Caco-2 (cell line): ENCODE measurements around the gene FOXO1. TPM values are rescaled to one million over a fixed set of nuclear protein-coding genes. Genes with fewer than 3 reads are reported as not detected.

Experiments
- BruUV-seq: library from RNA; stranded (reverse); fragments of 400-500 nt; replicated peaks from 2 replicates; lab custom pipeline; 2021; lab: Mats Ljungman, UMichigan
- CTCF ChIA-PET: fragments of 300-600 bp; sonication (Branson Sonifier 250); formaldehyde crosslinking; loops from one replicate; lab custom pipeline; 2022; ENCODE audit warnings: antibody characterized with exemption; lab: Charles Lee
- POLR2A ChIA-PET: fragments of 300-600 bp; sonication (Branson Sonifier 250); formaldehyde crosslinking; loops from one replicate; lab custom pipeline; 2022; ENCODE audit warnings: antibody characterized with exemption; lab: Charles Lee
- DNase-seq, 2 experiments: peaks; one replicate each; pipeline versions ENCODE4 v3.0.0 to v3.0.0-alpha.2; 2020 to 2022
- H3K27me3 ChIP-seq: replicated peaks from 2 replicates; pipeline ENCODE4 v1.6.0; 2011; ENCODE audit warnings: low read length; ENCODE audit not compliant: control insufficient read depth, insufficient read depth
- H3K36me3 ChIP-seq: 2 replicates; pipeline ENCODE4 v1.5.1; 2011; ENCODE audit warnings: low read length; ENCODE audit not compliant: control insufficient read depth, insufficient read depth
- H3K4me1 ChIP-seq: fragments of 250-450 bp; sonication (Bioruptor Pico); 2 replicates; pipeline ENCODE4 v1.5.1; 2020; ENCODE audit warnings: mild to moderate bottlenecking
- H3K4me3 ChIP-seq: 2 replicates; pipeline ENCODE4 v1.5.1; 2011; ENCODE audit warnings: low read depth, mild to moderate bottlenecking, control low read depth, low read length
- H3K9me3 ChIP-seq: fragments of 250-450 bp; sonication (Bioruptor Pico); 2 replicates; pipeline ENCODE4 v1.5.1; 2020; ENCODE audit warnings: mild to moderate bottlenecking, moderate library complexity
- H3K27ac Mint-ChIP-seq: one replicate; pipeline ENCODE4 v1.8.0; 2022; ENCODE audit warnings: mixed read lengths; ENCODE audit not compliant: unreplicated experiment
- H3K27me3 Mint-ChIP-seq: one replicate; pipeline ENCODE4 v1.8.0; 2022; ENCODE audit warnings: mixed read lengths; ENCODE audit not compliant: insufficient read depth, unreplicated experiment
- H3K36me3 Mint-ChIP-seq: one replicate; pipeline ENCODE4 v1.8.0; 2022; ENCODE audit warnings: mild to moderate bottlenecking, mixed read lengths; ENCODE audit not compliant: insufficient read depth, unreplicated experiment
- H3K4me1 Mint-ChIP-seq: one replicate; pipeline ENCODE4 v1.8.0; 2022; ENCODE audit warnings: low read depth, mixed read lengths; ENCODE audit not compliant: unreplicated experiment
- H3K4me3 Mint-ChIP-seq: one replicate; pipeline ENCODE4 v1.8.0; 2022; ENCODE audit warnings: mild to moderate bottlenecking, moderate library complexity, mixed read lengths; ENCODE audit not compliant: unreplicated experiment
- H3K9me3 Mint-ChIP-seq: one replicate; pipeline ENCODE4 v1.8.0; 2022; ENCODE audit warnings: mixed read lengths; ENCODE audit not compliant: unreplicated experiment
- CTCF ChIP-seq, 2 experiments: fragments of 200-600 bp in 1 of 2; IDR thresholded peaks; 1 replicate in 1 of 2; 2 replicates in 1 of 2; pipeline versions ENCODE4 v1.5.1 to v1.8.0; 2011 to 2022; ENCODE audit warnings: antibody characterized with exemption in 1 of 2, control low read depth in 1 of 2, inconsistent platforms in 1 of 2, low read depth in 1 of 2, low read length in 1 of 2, mild to moderate bottlenecking in 1 of 2, moderate library complexity in 1 of 2; ENCODE audit not compliant: insufficient read depth in 1 of 2, severe bottlenecking in 1 of 2, unreplicated experiment in 1 of 2
- intact Hi-C: fragments of 100-400 bp; cut with micrococcal nuclease; formaldehyde crosslinking; loops from one replicate; pipeline ENCODE4 v1.10.0; 2022; ENCODE audit not compliant: unreplicated experiment
- total RNA-seq: library from RNA; stranded (reverse); gene quantifications from 2 replicates; pipeline ENCODE4 v1.2.3, GENCODE V29; 2022

FOXO1 gene
- total RNA-seq, 1 experiment from 2014 or later: 10.4 TPM

DNA sequence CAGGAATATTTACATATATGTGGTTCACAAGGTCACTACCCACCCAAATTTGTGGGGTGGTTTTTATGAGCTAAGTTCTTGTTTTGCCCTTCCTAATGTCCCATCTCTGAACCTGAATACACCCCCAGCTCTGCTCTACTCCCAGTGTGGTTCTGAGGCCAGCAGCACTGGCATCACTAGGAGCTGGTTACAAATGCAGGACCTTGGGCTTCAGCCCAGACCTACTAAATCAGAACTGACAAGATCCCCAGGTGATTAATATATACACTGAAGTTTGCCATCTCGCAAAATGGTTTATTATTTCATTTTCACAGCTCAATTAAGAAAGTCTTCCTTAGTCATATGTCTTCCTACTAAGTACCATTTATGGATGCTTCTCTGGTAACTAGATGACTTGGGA, 67.9 kb downstream of the FOXO1 start:
- H3K4me3 Mint-ChIP-seq: no peak overlapping the region
- POLR2A ChIA-PET: interaction anchor here (0.6 kb wide), 1 partner anchor 960 kb away, joined by 3 read pairs; no protein-coding TSS in a partner anchor
- H3K36me3 ChIP-seq: no peaks in the 10 kb centered on the region
- H3K27me3 ChIP-seq: no peaks in the 10 kb centered on the region
- CTCF ChIA-PET: no interaction called here
- H3K27me3 Mint-ChIP-seq: no peaks in the 10 kb centered on the region
- DNase-seq: no peak
- peaks cover 33% of the 10 kb centered on the region for H3K4me1 Mint-ChIP-seq
- intact Hi-C loops: no loop called here
- no TSS peak for BruUV-seq
- H3K36me3 Mint-ChIP-seq: peaks cover 5% of the 10 kb centered on the region
- no peak for TF ChIP-seq CTCF (IDR thresholded peaks at IDR 0.05; ENCODE audit: insufficient read depth in 1 of 2, low read depth in 1 of 2, low read length in 1 of 2, severe bottlenecking in 1 of 2, unreplicated experiment in 1 of 2)
- H3K4me3 ChIP-seq: no peak overlapping the region
- peaks cover 17% of the 10 kb centered on the region for H3K4me1 ChIP-seq
- no peaks in the 10 kb centered on the region for H3K9me3 Mint-ChIP-seq
- peak overlapping the region; percentile 94 for H3K27ac Mint-ChIP-seq
- H3K9me3 ChIP-seq: no peaks in the 10 kb centered on the region

DNA sequence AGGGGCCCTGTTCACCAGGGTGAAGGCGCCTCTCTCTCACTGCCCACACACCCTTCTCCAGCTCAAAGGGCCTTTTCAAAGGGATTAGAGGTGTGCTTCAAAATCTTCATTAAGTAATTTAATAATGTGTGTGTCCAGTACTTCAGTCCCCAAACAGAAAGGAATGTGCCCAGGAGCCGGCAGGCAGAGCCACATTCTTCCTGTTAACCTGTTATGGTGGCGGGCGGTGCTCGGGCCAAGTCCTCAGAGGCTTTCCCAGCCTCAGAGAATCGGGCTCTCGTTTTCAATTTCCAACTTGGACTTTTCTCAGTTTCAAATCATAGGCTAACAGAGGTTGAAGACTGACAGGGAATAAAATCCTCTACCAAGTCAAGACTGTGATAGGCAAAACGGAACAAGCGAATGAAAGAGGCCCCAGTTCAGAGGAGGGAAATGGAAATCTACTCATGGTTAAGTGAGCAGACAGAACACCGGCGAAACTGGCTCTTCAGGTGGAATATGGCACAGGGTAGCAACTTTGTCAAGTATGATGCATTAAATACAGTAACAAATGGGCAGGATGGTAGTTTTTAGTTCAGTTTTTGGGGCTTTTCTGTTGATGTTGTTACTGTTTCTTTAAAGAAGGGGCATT, 68.6 kb downstream of the FOXO1 start:
- Histone ChIP-seq H3K27me3 (no peaks in the 10 kb centered on the region), H3K4me1 (peaks cover 20% of the 10 kb centered on the region), H3K36me3 (no peaks in the 10 kb centered on the region), H3K9me3 (no peaks in the 10 kb centered on the region), H3K4me3 (no peak overlapping the region)
- Mint-ChIP-seq H3K27ac (peak overlapping the region; percentile 94), H3K4me1 (peaks cover 33% of the 10 kb centered on the region), H3K4me3 (peak overlapping the region; percentile 36), H3K9me3 (no peaks in the 10 kb centered on the region), H3K36me3 (peaks cover 5% of the 10 kb centered on the region), H3K27me3 (no peaks in the 10 kb centered on the region)
- ChIA-PET CTCF (no interaction called here), POLR2A (no interaction called here)
- no peak for TF ChIP-seq CTCF (IDR thresholded peaks at IDR 0.05; ENCODE audit: insufficient read depth in 1 of 2, low read depth in 1 of 2, low read length in 1 of 2, severe bottlenecking in 1 of 2, unreplicated experiment in 1 of 2)
- intact Hi-C loops: no loop called here
- DNase-seq: peak; percentile 37 to 58
- BruUV-seq: no TSS peak

- DNase-seq: no peak
- Histone ChIP-seq H3K4me1 (peaks cover 20% of the 10 kb centered on the region), H3K27me3 (no peaks in the 10 kb centered on the region), H3K4me3 (no peak overlapping the region), H3K36me3 (no peaks in the 10 kb centered on the region), H3K9me3 (no peaks in the 10 kb centered on the region)
- no peaks in the 10 kb centered on the region for H3K9me3 Mint-ChIP-seq
- BruUV-seq: no TSS peak
- no peaks in the 10 kb centered on the region for H3K27me3 Mint-ChIP-seq
- intact Hi-C loops: no loop called here
- no peak overlapping the region for H3K4me3 Mint-ChIP-seq
- H3K27ac Mint-ChIP-seq: peak overlapping the region; percentile 94
- no peak for TF ChIP-seq CTCF (IDR thresholded peaks at IDR 0.05; ENCODE audit: insufficient read depth in 1 of 2, low read depth in 1 of 2, low read length in 1 of 2, severe bottlenecking in 1 of 2, unreplicated experiment in 1 of 2)
- peaks cover 5% of the 10 kb centered on the region for H3K36me3 Mint-ChIP-seq
- H3K4me1 Mint-ChIP-seq: peaks cover 38% of the 10 kb centered on the region
- CTCF ChIA-PET: no interaction called here
- POLR2A ChIA-PET: no interaction called here
Observed at GRCh38 chr13:40596484-40596883, 70.0 kb downstream of the FOXO1 start.
